Mesodermal cell (in vitro differentiated cells): ENCODE measurements around the gene RTP3.
"Not testable (repeated sequence)": the region's sequence is repeated elsewhere in the genome, so short reads cannot be mapped to it uniquely, and the experiment has no call there.

Experiments
- H3K27ac ChIP-seq: 2 replicates; pipeline ENCODE4 v1.7.0; 2013; ENCODE audit warnings: mild to moderate bottlenecking, low read depth, low read length, moderate library complexity; ENCODE audit not compliant: severe bottlenecking
- H3K36me3 ChIP-seq: 2 replicates; pipeline ENCODE4 v1.7.1; 2013; ENCODE audit warnings: mild to moderate bottlenecking, low read length, moderate library complexity; ENCODE audit not compliant: control insufficient read depth, insufficient read depth
- H3K4me1 ChIP-seq: one replicate; pipeline ENCODE4 v1.7.1; 2013; ENCODE audit warnings: mild to moderate bottlenecking, low read length; ENCODE audit not compliant: insufficient read depth, control insufficient read depth, poor library complexity, severe bottlenecking
- H3K4me3 ChIP-seq: 2 replicates; pipeline ENCODE4 v1.7.0; 2013; ENCODE audit warnings: low read length, control low read depth, mild to moderate bottlenecking; ENCODE audit not compliant: insufficient read depth, poor library complexity, severe bottlenecking; ENCODE audit errors: extremely low read depth
- H3K9me3 ChIP-seq: 2 replicates; pipeline ENCODE4 v1.7.1; 2013; ENCODE audit warnings: mild to moderate bottlenecking, low read length, moderate library complexity; ENCODE audit not compliant: control insufficient read depth
- WGBS, 2 experiments: methylation state at CpG; one replicate each; pipeline ENCODE4 v1.1.5; 2013; ENCODE audit warnings: missing lambda C conversion rate in 2 of 2; ENCODE audit not compliant: insufficient coverage in 2 of 2; 5-methylcytosine and 5-hydroxymethylcytosine counted together

RTP3 gene

DNA sequence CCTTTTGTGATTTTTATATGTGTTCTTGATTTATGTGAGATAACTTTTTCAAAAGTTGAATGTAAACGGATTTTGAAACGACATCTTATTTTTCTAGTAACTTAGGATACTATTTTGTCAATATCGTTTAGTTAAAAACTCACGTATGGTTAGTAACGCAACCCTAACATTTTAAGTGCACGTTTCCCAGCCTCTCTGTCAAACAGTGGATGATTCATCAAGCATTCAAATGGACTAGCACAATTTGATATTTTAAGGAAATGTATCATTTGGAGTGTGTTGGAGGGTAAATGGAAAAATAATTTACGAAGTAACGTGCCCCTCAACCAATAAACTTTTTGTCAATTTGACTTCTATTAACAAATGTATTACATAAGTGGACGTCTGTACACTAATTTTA lies 23.3 kb downstream of the RTP3 start:
- WGBS, 2 experiments: 100% methylated on average over 2 of the region's 9 CpGs; no CpG with 5 or more reads in 1 of the 2 experiments

DNA sequence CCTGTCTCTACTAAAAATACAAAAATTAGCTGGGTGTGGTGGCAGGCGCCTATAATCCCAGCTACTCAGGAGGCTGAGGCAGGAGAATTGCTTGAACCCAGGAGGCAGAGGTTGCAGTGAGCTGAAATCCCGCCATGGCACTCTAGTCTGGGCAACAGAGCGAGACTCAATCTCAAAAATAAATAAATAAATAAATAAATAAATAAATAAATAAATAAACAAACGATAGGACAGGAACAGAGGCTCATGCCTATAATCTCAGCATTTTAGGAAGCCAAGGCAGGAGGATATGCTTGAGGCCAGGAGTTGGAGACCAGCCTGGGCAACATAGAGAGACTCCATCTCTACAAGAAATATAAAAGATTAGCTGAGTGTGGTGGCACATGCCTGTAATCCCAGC lies 24.4 kb downstream of the RTP3 start:
- H3K4me1 ChIP-seq, H3K4me3 ChIP-seq, H3K9me3 ChIP-seq, H3K27ac ChIP-seq, H3K36me3 ChIP-seq: not testable (repeated sequence)
- WGBS, 2 experiments: no CpG with 5 or more reads among the region's 4 CpGs

More for the DNA sequence above, 23.3 kb downstream of the RTP3 start:
- Histone ChIP-seq H3K27ac (no peak overlapping the region), H3K36me3 (no peaks in the 10 kb centered on the region), H3K4me1 (no peaks in the 10 kb centered on the region), H3K4me3 (no peak overlapping the region), H3K9me3 (no peaks in the 10 kb centered on the region)

DNA sequence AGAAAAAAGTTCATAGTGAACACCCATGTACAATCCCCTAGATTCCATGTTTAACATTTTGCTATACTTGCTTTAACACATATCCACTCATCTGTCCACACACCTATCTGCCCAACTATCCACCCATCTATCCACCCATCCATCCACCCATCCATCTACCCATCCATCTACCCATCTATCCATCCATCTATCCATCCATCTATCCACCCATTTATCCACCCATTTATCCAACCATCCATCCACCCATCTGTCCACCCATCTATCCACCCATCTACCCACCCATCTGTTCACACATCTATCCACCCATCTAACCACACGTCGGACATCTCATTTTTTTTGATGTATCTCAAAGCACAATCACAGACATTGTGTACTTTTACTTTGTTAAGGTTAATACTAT lies 25.8 kb downstream of the RTP3 start:
- H3K27ac ChIP-seq: no peak overlapping the region
- no peaks in the 10 kb centered on the region for H3K36me3 ChIP-seq
- no peak overlapping the region for H3K4me3 ChIP-seq
- 100% methylated on average over 2 of the region's 2 CpGs; no CpG with 5 or more reads in 1 of the 2 experiments for WGBS, 2 experiments
- no peaks in the 10 kb centered on the region for H3K4me1 ChIP-seq
- H3K9me3 ChIP-seq: no peaks in the 10 kb centered on the region

- Histone ChIP-seq H3K4me1 (no peaks in the 10 kb centered on the region), H3K36me3 (no peaks in the 10 kb centered on the region), H3K4me3 (no peak overlapping the region), H3K9me3 (no peaks in the 10 kb centered on the region), H3K27ac (no peak overlapping the region)
- WGBS, 2 experiments: 85 to 91% methylated on average over 3 of the region's 3 CpGs
Measured at GRCh38 chr3:46524008-46524407, 26.2 kb downstream of the RTP3 start.

DNA sequence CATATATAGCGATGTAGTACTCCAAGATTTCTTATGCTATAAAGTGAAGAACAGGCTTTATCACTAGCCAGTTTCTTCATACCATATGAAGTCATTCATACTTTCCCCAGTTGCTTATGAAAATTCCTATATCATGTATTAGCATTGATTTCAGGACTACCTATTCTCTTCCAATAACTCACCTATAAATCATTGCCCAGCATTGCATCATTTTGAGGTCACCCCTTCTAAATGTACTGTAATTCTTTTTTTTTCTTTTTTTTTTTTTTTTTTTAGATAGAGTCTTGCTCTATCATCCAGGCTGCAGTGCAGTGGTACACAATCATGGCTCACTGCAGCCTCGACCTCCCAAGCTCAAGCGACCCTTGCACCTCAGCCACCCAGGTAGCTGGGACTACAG lies 27.1 kb downstream of the RTP3 start:
- Histone ChIP-seq H3K4me1 (no peaks in the 10 kb centered on the region), H3K9me3 (no peaks in the 10 kb centered on the region), H3K4me3 (no peak overlapping the region), H3K36me3 (no peaks in the 10 kb centered on the region), H3K27ac (no peak overlapping the region)
- WGBS, 2 experiments: no CpG with 5 or more reads among the region's 3 CpGs

DNA sequence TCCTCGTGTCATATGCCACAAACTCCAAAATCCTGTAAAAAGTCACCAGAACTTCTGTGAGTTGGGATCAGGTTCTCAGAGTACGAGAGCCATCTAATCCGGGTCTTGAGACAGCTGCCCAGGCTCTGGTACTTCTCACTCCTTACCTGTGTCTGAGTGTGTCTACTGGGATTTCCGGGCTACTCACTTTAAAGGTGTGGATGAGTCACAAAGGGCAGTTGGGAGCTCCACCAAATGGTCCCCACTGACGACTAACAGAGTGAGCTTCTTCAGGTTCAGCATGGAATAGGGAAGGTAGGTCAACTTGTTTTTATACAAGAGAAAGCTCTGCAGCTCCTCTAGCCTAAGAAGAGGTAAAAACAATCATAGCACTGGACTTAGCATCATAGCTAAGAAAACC lies 29.5 kb downstream of the RTP3 start:
- no peaks in the 10 kb centered on the region for H3K36me3 ChIP-seq
- no peaks in the 10 kb centered on the region for H3K9me3 ChIP-seq
- no peaks in the 10 kb centered on the region for H3K4me1 ChIP-seq
- H3K4me3 ChIP-seq: no peak overlapping the region
- WGBS, 2 experiments: 95 to 100% methylated on average over 3 to 5 of the region's 5 CpGs
- no peak overlapping the region for H3K27ac ChIP-seq

- Histone ChIP-seq H3K36me3 (no peaks in the 10 kb centered on the region), H3K9me3 (no peaks in the 10 kb centered on the region), H3K4me1 (peaks cover under 1% of the 10 kb centered on the region), H3K27ac (no peak overlapping the region), H3K4me3 (no peak overlapping the region)
- 80% methylated on average over 1 of the region's 3 CpGs; no CpG with 5 or more reads in 1 of the 2 experiments for WGBS, 2 experiments
Measured at GRCh38 chr3:46533091-46533490, 35.3 kb downstream of the RTP3 start.

GRCh38 chr3:46535746-46536145 lies 38.0 kb downstream of the RTP3 start:
- H3K27ac ChIP-seq: no peak overlapping the region
- 92 to 94% methylated on average over 3 to 5 of the region's 5 CpGs for WGBS, 2 experiments

DNA sequence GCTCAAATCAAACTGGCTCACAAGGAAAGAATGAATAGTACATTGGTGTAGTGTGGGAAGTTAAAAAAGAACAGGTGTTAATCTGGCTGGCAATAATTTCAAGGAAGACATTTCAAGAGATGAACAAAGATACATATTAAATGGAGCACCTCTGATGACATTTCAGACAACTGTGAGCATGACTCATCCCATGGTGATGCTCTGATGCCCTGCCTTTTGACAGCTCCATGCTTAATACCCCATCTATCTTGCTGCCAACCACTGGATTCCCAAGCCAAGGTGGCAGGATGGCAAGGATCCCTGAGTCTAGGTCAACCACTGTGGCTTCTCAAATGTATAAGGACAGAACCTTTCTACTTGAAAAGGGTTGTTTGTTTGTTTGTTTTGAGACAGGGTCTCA lies 39.0 kb downstream of the RTP3 start:
- Histone ChIP-seq H3K27ac (no peak overlapping the region), H3K4me3 (no peak overlapping the region), H3K4me1 (peaks cover 15% of the 10 kb centered on the region), H3K36me3 (no peaks in the 10 kb centered on the region), H3K9me3 (no peaks in the 10 kb centered on the region)

More at GRCh38 chr3:46535746-46536145, 38.0 kb downstream of the RTP3 start:
- H3K9me3 ChIP-seq: no peaks in the 10 kb centered on the region
- no peak overlapping the region for H3K4me3 ChIP-seq
- H3K4me1 ChIP-seq: peaks cover 15% of the 10 kb centered on the region
- H3K36me3 ChIP-seq: no peaks in the 10 kb centered on the region

DNA sequence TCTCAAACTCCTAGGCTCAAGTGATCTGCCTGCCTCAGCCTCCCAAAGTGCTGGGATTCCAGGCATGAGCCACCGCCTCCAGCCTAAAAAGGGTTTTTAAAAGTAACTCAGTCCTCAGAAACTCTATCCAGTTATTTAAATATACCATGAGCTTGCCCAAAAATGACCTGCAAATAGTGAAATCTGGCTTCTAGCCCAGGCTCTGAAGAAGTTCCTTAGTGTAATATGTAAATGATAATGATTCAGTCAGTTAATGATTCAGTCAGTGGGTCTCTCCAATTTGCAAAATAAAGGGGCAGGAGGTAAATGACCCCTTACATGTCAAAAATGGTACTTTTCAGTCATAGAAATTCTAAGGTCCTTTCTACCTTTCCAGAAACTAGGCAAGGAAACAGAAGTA lies 39.5 kb downstream of the RTP3 start:
- no peaks in the 10 kb centered on the region for H3K9me3 ChIP-seq
- H3K36me3 ChIP-seq: no peaks in the 10 kb centered on the region
- no peak overlapping the region for H3K4me3 ChIP-seq
- peaks cover 15% of the 10 kb centered on the region for H3K4me1 ChIP-seq
- H3K27ac ChIP-seq: no peak overlapping the region
- WGBS, 2 experiments: 40 to 100% methylated on average over 1 of the region's 1 CpG

DNA sequence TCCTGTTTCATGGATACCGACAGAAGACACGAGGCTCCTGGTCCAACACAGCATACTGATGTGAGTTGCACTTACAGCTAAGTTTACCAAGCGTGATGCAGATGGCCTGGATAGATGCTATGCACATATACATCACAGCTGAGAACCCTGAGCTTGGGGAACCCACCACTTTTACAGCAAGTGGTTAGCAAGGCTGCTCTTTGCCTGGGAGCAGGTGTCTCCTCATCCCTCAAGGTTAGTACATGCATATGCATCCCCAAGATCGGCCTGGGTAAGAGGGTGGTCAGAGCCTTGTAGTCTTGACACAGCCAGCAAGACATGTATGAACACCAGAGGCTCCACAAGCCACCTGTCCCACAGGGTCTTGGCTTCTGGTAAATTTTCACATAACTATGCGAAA lies 40.0 kb downstream of the RTP3 start:
- Histone ChIP-seq H3K9me3 (no peaks in the 10 kb centered on the region), H3K4me1 (peaks cover 17% of the 10 kb centered on the region), H3K4me3 (no peak overlapping the region), H3K36me3 (no peaks in the 10 kb centered on the region), H3K27ac (no peak overlapping the region)
- WGBS, 2 experiments: 95 to 96% methylated on average over 4 to 5 of the region's 5 CpGs

DNA sequence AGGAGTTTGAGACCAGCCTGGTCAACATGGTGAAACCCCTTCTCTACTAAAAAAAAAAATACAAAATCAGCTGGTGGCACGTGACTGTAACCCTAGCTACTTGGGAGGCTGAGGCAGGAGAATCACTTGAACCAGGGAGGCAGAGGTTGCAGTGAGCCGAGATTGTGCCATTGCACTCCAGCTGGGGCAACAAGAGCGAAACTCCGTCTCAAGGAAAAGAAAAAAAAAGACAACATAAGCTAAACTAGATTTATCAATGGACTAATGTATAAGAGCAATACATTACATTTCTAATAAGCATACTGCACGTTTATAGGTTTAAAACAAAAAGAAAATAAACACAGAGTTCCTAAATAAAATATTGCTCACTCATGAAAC lies 40.6 kb downstream of the RTP3 start:
- Histone ChIP-seq H3K27ac (peak overlapping the region; percentile 41), H3K4me1 (peaks cover 18% of the 10 kb centered on the region)
- not testable (repeated sequence) for H3K9me3 ChIP-seq, H3K4me3 ChIP-seq, H3K36me3 ChIP-seq
- 60 to 73% methylated on average over 1 to 2 of the region's 5 CpGs for WGBS, 2 experiments
